Iris pigment epithelial cell (primary cell): ENCODE results near the gene TRIM47.
"Not testable (repeated sequence)": the region's sequence is repeated elsewhere in the genome, so short reads cannot be mapped to it uniquely, and the experiment has no call there.

Experiments used
- DNase-seq: peaks from one replicate; pipeline ENCODE4 v3.0.0-alpha.2; 2011; ENCODE audit warnings: low read depth

TRIM47 gene

GRCh38 chr17:75891605-75892555 is 13.5 kb upstream of the TRIM47 start:
- DNase-seq, result no peak

DNA sequence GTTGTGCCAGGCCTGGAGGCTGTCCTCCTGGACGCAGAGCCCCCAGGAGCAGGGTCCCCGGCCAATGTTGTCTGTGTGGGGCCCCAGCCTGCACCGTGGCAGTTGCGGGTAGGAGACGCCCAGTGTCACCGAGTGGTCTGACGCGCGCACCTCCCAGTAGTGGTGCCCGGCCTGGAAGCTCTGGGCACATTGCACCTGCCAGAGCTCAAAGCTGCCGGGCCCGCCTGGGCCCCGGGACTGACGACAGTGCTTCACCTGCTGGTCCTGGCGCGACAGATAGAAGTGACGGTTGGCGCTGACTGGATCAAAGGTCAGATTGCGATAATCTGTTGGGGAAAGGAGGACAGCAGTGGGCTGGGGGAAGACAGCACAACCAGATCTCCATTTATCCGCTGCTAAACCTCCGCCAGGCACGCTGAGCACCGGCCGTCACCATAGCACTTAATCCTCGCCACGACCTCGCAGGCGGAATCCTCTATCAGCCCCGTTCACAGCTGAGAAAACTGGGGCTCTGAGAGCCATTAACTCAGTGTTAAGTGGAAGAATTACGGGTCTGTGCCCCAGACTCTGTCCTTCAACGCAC is 12.7 kb upstream of the TRIM47 start:
- DNase-seq, result no peak

DNA sequence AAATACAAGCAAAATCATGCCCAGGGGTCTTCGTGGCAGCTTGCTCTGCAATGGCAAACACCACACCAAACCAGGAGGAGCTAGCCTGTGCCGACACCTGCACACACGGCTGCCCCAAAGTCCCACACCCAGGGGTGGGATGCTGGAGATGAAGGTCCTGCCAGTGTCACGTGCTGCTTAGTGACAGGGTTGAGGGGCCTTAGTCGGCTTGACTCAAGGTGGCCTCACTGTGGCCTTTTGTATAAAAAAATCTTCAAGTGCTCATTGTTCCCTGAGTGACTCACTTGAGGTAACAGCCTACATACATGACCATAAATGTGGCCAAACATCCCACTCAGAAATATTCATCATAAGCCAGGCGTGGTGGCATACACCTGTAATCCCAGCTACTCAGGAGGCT is 11.1 kb upstream of the TRIM47 start:
- no peak for DNase-seq

- no peak for DNase-seq
Observed at GRCh38 chr17:75888484-75888883, 10.1 kb upstream of the TRIM47 start.

- not testable (repeated sequence) for DNase-seq
Observed at GRCh38 chr17:75885860-75886259, 7.5 kb upstream of the TRIM47 start.

DNA sequence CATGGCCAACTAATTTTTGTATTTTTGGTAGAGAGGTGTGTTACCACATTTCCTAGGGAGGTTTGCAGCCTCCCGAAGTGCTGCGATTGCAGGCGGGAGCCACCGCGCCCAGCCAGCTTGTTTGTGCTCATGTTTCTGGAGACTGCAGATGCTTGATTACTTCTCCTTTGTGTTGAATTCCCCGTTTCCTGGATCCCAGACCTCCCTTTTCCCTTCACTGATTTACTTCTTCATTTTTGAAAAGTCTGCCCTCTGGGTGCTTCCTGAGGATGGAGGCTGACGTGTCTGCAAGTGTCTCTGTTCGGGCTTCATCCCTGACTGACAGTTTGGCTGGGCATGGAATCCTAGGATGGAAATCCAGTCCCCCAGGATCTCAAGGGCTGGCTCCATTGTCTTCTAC is 7.0 kb upstream of the TRIM47 start:
- DNase-seq, result no peak

DNA sequence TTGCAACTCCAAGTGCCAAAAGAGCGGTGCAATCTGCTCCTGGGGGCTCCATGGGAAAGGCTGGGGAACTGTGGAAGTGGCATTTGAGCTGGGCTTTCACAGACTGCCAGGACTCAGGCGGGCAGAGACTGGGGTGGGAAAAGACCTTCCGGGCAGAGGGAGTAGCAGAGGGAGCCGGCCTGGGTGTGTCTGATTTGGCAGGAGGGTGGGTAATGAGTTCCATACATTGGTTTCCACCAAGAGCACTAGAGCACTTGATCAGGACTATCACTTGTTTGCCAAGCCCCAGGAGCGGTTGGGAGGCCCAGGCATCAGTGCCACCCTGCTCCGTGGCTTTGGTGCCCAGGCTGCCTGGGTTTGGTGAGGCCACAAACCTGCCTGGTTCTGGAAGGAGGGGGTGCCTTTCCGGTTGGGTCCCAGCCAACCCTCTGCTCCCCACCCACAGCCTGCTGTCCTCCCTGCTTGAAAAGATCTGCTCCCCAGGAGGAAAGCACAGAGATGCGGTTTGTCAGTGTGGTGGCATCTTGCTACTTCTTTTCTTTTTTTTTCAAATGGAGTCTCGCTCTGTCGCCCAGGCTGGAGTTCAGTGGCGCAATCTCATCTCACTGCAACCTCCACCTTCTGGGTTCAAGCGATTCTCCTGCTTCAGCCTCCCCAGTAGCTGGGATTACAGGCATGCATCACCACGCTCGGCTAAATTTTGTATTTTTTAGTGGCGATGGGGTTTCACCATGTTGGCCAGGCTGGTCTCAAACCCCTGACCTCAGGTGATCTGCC is 3.5 kb upstream of the TRIM47 start:
- DNase-seq, result no peak

DNA sequence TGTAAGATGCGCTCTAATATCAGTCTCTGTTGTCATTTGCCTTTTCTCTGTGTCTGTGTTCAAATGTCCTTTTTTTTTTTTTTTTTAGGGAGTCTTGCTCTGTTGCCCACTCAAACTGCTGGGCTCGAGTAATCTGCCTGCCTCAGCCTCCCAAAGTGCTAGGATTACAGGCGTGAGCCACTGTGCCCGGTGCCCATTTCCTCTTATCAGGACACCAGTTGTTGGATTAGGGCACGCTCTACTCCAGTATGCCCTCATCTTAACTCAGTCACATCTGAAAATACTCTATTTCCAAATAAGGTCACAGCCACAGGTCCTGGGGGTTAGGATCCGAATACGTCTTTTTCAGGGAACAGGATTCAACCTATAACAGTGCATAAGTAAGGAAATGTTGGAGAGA is 1.9 kb upstream of the TRIM47 start:
- DNase-seq, result no peak

- peak; percentile 77 for DNase-seq
Observed at GRCh38 chr17:75877752-75878173, 618 bp downstream of the TRIM47 start.

- DNase-seq, result peak; percentile 92
Observed at GRCh38 chr17:75876938-75877751, 1.2 kb downstream of the TRIM47 start.

DNA sequence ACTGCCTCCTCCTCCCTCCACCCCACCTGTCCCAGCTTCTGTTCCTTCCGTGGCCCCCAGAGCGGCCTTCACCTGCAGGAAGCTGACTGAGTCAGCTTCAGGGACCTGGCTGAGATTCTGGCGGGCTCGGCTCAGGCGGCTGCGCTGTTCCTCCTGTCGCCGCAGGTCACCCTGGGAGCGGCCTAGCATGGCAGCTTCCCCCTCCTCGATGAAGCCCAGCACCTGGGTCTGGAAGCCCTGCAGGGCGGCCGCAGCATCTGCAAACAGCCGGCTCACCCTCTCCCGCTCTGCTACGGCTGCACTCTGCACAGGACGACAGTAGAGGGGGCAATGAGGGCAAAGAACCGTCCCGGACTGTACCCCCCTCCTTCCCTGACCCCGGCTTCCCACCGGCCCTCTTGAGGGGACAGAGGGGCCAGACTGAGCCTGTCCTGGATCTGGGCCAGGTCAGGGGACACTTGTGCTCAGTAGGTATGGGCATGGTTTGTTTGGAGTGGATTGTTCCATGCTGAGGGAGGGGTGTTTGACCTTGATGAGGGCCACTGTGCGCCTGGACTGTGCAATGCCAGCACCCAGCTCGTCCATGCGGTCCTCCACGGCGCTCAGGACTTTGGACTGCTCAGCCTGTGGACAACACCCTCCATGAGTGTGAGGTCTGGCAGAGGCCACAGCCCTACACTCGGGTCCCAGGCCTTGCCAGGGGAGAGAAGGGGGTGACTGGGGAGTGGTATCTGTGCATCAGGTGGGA is 2.0 kb downstream of the TRIM47 start:
- DNase-seq, result no peak

DNA sequence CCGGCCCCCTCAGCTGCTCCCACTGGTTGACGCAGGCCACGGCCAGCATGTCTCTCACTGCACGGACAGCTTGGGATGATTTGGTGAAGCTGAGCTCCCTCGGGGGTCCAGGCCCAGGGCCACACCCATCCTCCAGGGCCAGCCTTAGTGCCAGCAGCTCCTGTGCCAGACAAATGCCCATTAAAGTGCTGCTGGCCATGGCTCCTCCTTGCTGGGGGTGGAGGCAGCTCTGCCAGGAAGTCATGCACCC is 2.5 kb downstream of the TRIM47 start:
- no peak for DNase-seq

GRCh38 chr17:75875182-75875939 is 3.0 kb downstream of the TRIM47 start:
- DNase-seq, result no peak

- DNase-seq, result no peak
Observed at GRCh38 chr17:75874323-75875181, 3.8 kb downstream of the TRIM47 start.

DNA sequence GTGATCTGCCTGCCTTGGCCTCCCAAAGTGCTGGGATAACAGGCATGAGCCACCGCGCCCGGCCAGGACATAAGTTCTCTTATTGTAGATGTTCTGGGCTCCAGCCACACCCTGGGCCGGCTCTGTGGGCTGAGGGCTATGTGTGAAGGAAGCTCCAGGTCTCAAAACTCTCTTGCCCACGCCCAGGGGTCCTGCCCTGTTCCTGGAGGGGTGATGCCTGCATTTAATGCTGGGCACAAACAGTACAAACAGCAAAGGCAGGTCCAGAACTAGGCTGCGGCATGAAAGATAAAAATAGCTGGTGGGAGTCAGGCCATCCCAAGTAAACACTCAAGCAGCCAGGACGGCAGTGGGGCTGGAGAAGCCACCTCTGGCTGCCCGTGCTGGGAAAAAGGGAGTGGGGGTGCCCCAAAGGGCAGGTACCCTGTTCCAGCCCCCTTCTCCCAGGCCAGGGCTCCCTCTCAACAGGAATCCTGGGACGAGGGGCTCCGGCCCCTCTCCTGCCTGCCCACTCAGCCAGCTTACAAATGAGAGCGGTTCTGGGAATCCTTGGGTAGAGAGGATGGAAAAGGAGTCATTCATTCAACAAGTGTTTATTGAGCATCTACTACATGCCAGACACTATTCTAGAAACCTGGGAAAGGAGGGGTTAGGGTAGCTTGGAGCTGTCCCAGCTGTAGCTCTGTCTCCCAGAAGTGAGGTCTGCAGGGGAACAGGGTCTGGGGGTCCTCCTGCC is 4.6 kb downstream of the TRIM47 start:
- no peak for DNase-seq

GRCh38 chr17:75872434-75873351 is 5.7 kb downstream of the TRIM47 start:
- DNase-seq, result peak; percentile 83

- not testable (repeated sequence) for DNase-seq
Observed at GRCh38 chr17:75870228-75870627, 8.2 kb downstream of the TRIM47 start.
